Measurements from ENCODE around the gene ASCC3.
A peak's percentile ranks its signal among the peaks of the same experiment; 100 is the strongest.
"Not testable (repeated sequence)": the region's sequence is repeated elsewhere in the genome, so short reads cannot be mapped to it uniquely, and the experiment has no call there.

Gene ASCC3

GRCh38 chr6:100880853-100881706, at the start of gene ASCC3:
ASCC3 (minus strand) TSS chr6:100881329; CDS start chr6:100867997, 13,332 bp downstream.
- peak; percentile 86 for DNase-seq (ENCODE audit: low read depth)

- DNase-seq (ENCODE audit: low read depth), result no peak
Observed at GRCh38 chr6:100925749-100926148, 44.6 kb upstream of the ASCC3 start.

GRCh38 chr6:100924534-100925227, 43.6 kb upstream of the ASCC3 start:
- DNase-seq (ENCODE audit: low read depth), result peak; percentile 49

GRCh38 chr6:100923481-100924165, 42.5 kb upstream of the ASCC3 start:
- DNase-seq (ENCODE audit: low read depth), result no peak

- DNase-seq (ENCODE audit: low read depth), result no peak
Observed at GRCh38 chr6:100920028-100920605, 39.0 kb upstream of the ASCC3 start.

- no peak for DNase-seq (ENCODE audit: low read depth)
Observed at GRCh38 chr6:100918152-100918551, 37.0 kb upstream of the ASCC3 start.

- no peak for DNase-seq (ENCODE audit: low read depth)
Observed at GRCh38 chr6:100915876-100916275, 34.7 kb upstream of the ASCC3 start.

- DNase-seq (ENCODE audit: low read depth), result peak; percentile 64
Observed at GRCh38 chr6:100913400-100914276, 32.5 kb upstream of the ASCC3 start.

- no peak for DNase-seq (ENCODE audit: low read depth)
Observed at GRCh38 chr6:100906325-100906724, 25.2 kb upstream of the ASCC3 start.

- DNase-seq (ENCODE audit: low read depth), result no peak
Observed at GRCh38 chr6:100905067-100905466, 23.9 kb upstream of the ASCC3 start.

- DNase-seq (ENCODE audit: low read depth), result no peak
Observed at GRCh38 chr6:100904316-100904715, 23.2 kb upstream of the ASCC3 start.

- no peak for DNase-seq (ENCODE audit: low read depth)
Observed at GRCh38 chr6:100901582-100901981, 20.5 kb upstream of the ASCC3 start.

- no peak for DNase-seq (ENCODE audit: low read depth)
Observed at GRCh38 chr6:100899202-100899601, 18.1 kb upstream of the ASCC3 start.

GRCh38 chr6:100897671-100898070, 16.5 kb upstream of the ASCC3 start:
- no peak for DNase-seq (ENCODE audit: low read depth)

GRCh38 chr6:100893743-100894142, 12.6 kb upstream of the ASCC3 start:
- no peak for DNase-seq (ENCODE audit: low read depth)

GRCh38 chr6:100892693-100893092, 11.6 kb upstream of the ASCC3 start:
- no peak for DNase-seq (ENCODE audit: low read depth)

GRCh38 chr6:100892116-100892515, 11.0 kb upstream of the ASCC3 start:
- no peak for DNase-seq (ENCODE audit: low read depth)

GRCh38 chr6:100891079-100891478, 9.9 kb upstream of the ASCC3 start:
- no peak for DNase-seq (ENCODE audit: low read depth)

GRCh38 chr6:100890646-100891045, 9.5 kb upstream of the ASCC3 start:
- DNase-seq (ENCODE audit: low read depth), result not testable (repeated sequence)

GRCh38 chr6:100889351-100889750, 8.2 kb upstream of the ASCC3 start:
- no peak for DNase-seq (ENCODE audit: low read depth)

- no peak for DNase-seq (ENCODE audit: low read depth)
Observed at GRCh38 chr6:100886076-100886475, 4.9 kb upstream of the ASCC3 start.
